H1 (cell line): ENCODE measurements around the gene ZNF407. TPM values are rescaled to one million over a fixed set of nuclear protein-coding genes. Genes with fewer than 3 reads are reported as not detected.

Experiments used
- CTCF ChIA-PET: fragments of 300-600 bp; sonication (Branson Sonifier 250); formaldehyde crosslinking; loops from one replicate; lab custom pipeline; 2021; ENCODE audit not compliant: partially characterized antibody; lab: Charles Lee
- POLR2A ChIA-PET: fragments of 300-600 bp; sonication (Branson Sonifier 250); formaldehyde crosslinking; loops from one replicate; lab custom pipeline; 2021; ENCODE audit warnings: inconsistent platforms; ENCODE audit not compliant: partially characterized antibody; lab: Charles Lee
- DNase-seq, 2 experiments: peaks; one replicate each; pipeline versions ENCODE4 v3.0.0 to v3.0.0-alpha.2; 2010 to 2022; ENCODE audit warnings: low spot score in 2 of 2, low read depth in 1 of 2, mixed read lengths in 1 of 2
- FAIRE-seq: peaks from 2 replicates; lab custom pipeline; 2011; peaks lifted over from hg19 to GRCh38; lab: Jason Lieb, UNC
- H2AFZ ChIP-seq: 2 replicates; pipeline ENCODE4 v1.8.1; 2012; ENCODE audit warnings: low read length, inconsistent platforms
- H2AK5ac ChIP-seq: 2 replicates; pipeline ENCODE4 v1.6.1; 2013; ENCODE audit warnings: low read depth, low read length
- H2BK120ac ChIP-seq: replicated peaks from 2 replicates; pipeline ENCODE3; 2013; ENCODE audit warnings: low read depth, low read length, inconsistent platforms
- H2BK12ac ChIP-seq: 2 replicates; pipeline ENCODE4 v1.6.1; 2013; ENCODE audit warnings: low read depth, low read length
- H2BK15ac ChIP-seq: 2 replicates; pipeline ENCODE4 v1.6.1; 2013; ENCODE audit warnings: low read length
- H2BK20ac ChIP-seq: 2 replicates; pipeline ENCODE4 v1.6.1; 2013; ENCODE audit warnings: low read length
- H2BK5ac ChIP-seq: 2 replicates; pipeline ENCODE4 v1.6.1; 2013; ENCODE audit warnings: low read depth, low read length
- H3K14ac ChIP-seq: 2 replicates; pipeline ENCODE4 v1.6.1; 2013; ENCODE audit warnings: inconsistent platforms; ENCODE audit not compliant: insufficient read length
- H3K18ac ChIP-seq: 2 replicates; pipeline ENCODE4 v1.6.1; 2013; ENCODE audit warnings: low read length; ENCODE audit errors: extremely low read depth
- H3K23ac ChIP-seq: 2 replicates; pipeline ENCODE4 v1.6.1; 2013; ENCODE audit warnings: inconsistent platforms; ENCODE audit not compliant: insufficient read length
- H3K23me2 ChIP-seq: 2 replicates; pipeline ENCODE4 v1.6.1; 2013; ENCODE audit warnings: low read depth, low read length
- H3K27ac ChIP-seq: 2 replicates; pipeline ENCODE4 v1.6.1; 2011; ENCODE audit warnings: low read depth, low read length, inconsistent platforms
- H3K27me3 ChIP-seq, 4 experiments: replicated peaks in 1 of 4; 1 replicate in 1 of 4; 2 replicates in 3 of 4; pipeline versions ENCODE4 v1.6.1 to v1.8.1; 2011 to 2013; ENCODE audit warnings: low read length in 3 of 4, mild to moderate bottlenecking in 3 of 4, inconsistent platforms in 2 of 4, mixed read lengths in 2 of 4, moderate library complexity in 1 of 4; ENCODE audit not compliant: control insufficient read depth in 3 of 4, insufficient read depth in 3 of 4; ENCODE audit errors: extremely low read depth in 1 of 4
- H3K36me3 ChIP-seq, 4 experiments: 2 replicates each; pipeline versions ENCODE4 v1.6.1 to v1.8.1; 2011 to 2013; ENCODE audit warnings: mild to moderate bottlenecking in 4 of 4, low read length in 3 of 4, moderate library complexity in 2 of 4, control low read depth in 1 of 4, inconsistent platforms in 1 of 4; ENCODE audit not compliant: insufficient read depth in 4 of 4, control insufficient read depth in 2 of 4
- H3K4ac ChIP-seq: replicated peaks from 2 replicates; pipeline ENCODE3; 2013; ENCODE audit warnings: low read length, low read depth, mixed read lengths, inconsistent platforms; ENCODE audit not compliant: insufficient read length
- H3K4me1 ChIP-seq, 4 experiments: replicated peaks in 1 of 4; 1 replicate in 1 of 4; 2 replicates in 3 of 4; pipeline versions ENCODE4 v1.6.1 to v1.8.1; 2011 to 2013; ENCODE audit warnings: low read length in 3 of 4, inconsistent platforms in 2 of 4, mixed read lengths in 1 of 4; ENCODE audit not compliant: insufficient read depth in 4 of 4, control insufficient read depth in 3 of 4
- H3K4me2 ChIP-seq, 2 experiments: 2 replicates each; pipeline versions ENCODE4 v1.6.1 to v1.8.1; 2011 to 2013; ENCODE audit warnings: low read depth in 2 of 2, low read length in 2 of 2, control low read depth in 1 of 2, inconsistent platforms in 1 of 2, mild to moderate bottlenecking in 1 of 2; ENCODE audit not compliant: insufficient read depth in 1 of 2
- H3K4me3 ChIP-seq, 4 experiments: fragments of 200-600, 300-600 bp in 1 of 4; sonication (generic), shearing (Covaris generic), sonication (Bioruptor Twin) in 1 of 4; 2 replicates each; pipeline versions ENCODE4 v1.5.1 to v1.8.1; 2011 to 2016; ENCODE audit warnings: low read length in 4 of 4, low read depth in 3 of 4, control low read depth in 2 of 4, inconsistent platforms in 2 of 4, mild to moderate bottlenecking in 2 of 4, mixed read lengths in 1 of 4, moderate library complexity in 1 of 4; ENCODE audit not compliant: insufficient read depth in 2 of 4; ENCODE audit errors: extremely low read depth in 1 of 4
- H3K56ac ChIP-seq: replicated peaks from 2 replicates; pipeline ENCODE3; 2013; ENCODE audit warnings: low read depth, mild to moderate bottlenecking, mixed read lengths, low read length, inconsistent platforms; ENCODE audit not compliant: insufficient read length
- H3K79me1 ChIP-seq: 2 replicates; pipeline ENCODE4 v1.6.1; 2013; ENCODE audit warnings: low read depth, low read length, control low read depth
- H3K79me2 ChIP-seq, 2 experiments: 2 replicates each; pipeline versions ENCODE4 v1.6.1 to v1.8.1; 2012 to 2013; ENCODE audit warnings: low read length in 2 of 2, mild to moderate bottlenecking in 2 of 2, inconsistent platforms in 1 of 2; ENCODE audit not compliant: insufficient read depth in 2 of 2, control insufficient read depth in 1 of 2
- H3K9ac ChIP-seq, 4 experiments: replicated peaks in 1 of 4; 1 replicate in 1 of 4; 2 replicates in 3 of 4; pipeline versions ENCODE4 v1.6.1 to v1.8.1; 2011 to 2013; ENCODE audit warnings: low read depth in 3 of 4, low read length in 3 of 4, control low read depth in 2 of 4, mild to moderate bottlenecking in 2 of 4, moderate library complexity in 2 of 4, inconsistent platforms in 1 of 4; ENCODE audit errors: extremely low read depth in 1 of 4
- H3K9me3 ChIP-seq, 2 experiments: 2 replicates each; pipeline versions ENCODE4 v1.6.1 to v1.8.1; 2012 to 2013; ENCODE audit warnings: mild to moderate bottlenecking in 2 of 2, moderate library complexity in 2 of 2, control low read depth in 1 of 2, inconsistent platforms in 1 of 2, low read depth in 1 of 2, low read length in 1 of 2, mixed read lengths in 1 of 2; ENCODE audit not compliant: insufficient read depth in 2 of 2
- H4K20me1 ChIP-seq, 2 experiments: replicated peaks in 1 of 2; 2 replicates each; pipeline versions ENCODE3 to v1.8.1; 2011 to 2013; ENCODE audit warnings: inconsistent platforms in 2 of 2, low read length in 2 of 2, mild to moderate bottlenecking in 1 of 2; ENCODE audit not compliant: insufficient read depth in 2 of 2, control insufficient read depth in 1 of 2
- H4K5ac ChIP-seq: 2 replicates; pipeline ENCODE4 v1.6.1; 2013; ENCODE audit warnings: low read length, low read depth, mixed read lengths, inconsistent platforms; ENCODE audit not compliant: insufficient read length
- H4K8ac ChIP-seq: 2 replicates; pipeline ENCODE4 v1.8.0; 2013; ENCODE audit warnings: mild to moderate bottlenecking, moderate library complexity, low read length, inconsistent platforms; ENCODE audit not compliant: insufficient read depth; ENCODE audit errors: extremely low read depth
- H4K91ac ChIP-seq: replicated peaks from 2 replicates; pipeline ENCODE3; 2013; ENCODE audit warnings: low read length, mixed read lengths, inconsistent platforms; ENCODE audit not compliant: insufficient read length
- ASH2L ChIP-seq: fragments of 200-600, 300-600 bp; sonication (generic); IDR thresholded peaks from one replicate; pipeline ENCODE4 v1.7.1; 2017; ENCODE audit warnings: low read length
- BCL11A ChIP-seq, 2 experiments: IDR thresholded peaks; one replicate each; pipeline ENCODE4 v1.6.1; 2011; ENCODE audit warnings: low read depth in 2 of 2, low read length in 2 of 2, mild to moderate bottlenecking in 2 of 2
- CREB1 ChIP-seq: IDR thresholded peaks from 2 replicates; pipeline ENCODE4 v1.6.1; 2012; ENCODE audit warnings: inconsistent platforms
- EP300 ChIP-seq, 2 experiments: IDR thresholded peaks; 1 replicate in 1 of 2; 2 replicates in 1 of 2; pipeline ENCODE4 v1.6.1; 2011 to 2012; ENCODE audit warnings: low read depth in 2 of 2, low read length in 2 of 2, mild to moderate bottlenecking in 2 of 2, borderline replicate concordance in 1 of 2, inconsistent platforms in 1 of 2, moderate library complexity in 1 of 2
- KDM5A ChIP-seq: fragments of 200-600 bp; IDR thresholded peaks from 2 replicates; pipeline ENCODE4 v1.7.1; 2012; ENCODE audit warnings: mild to moderate bottlenecking, low read length, inconsistent platforms, mixed read lengths
- RBBP5 ChIP-seq: IDR thresholded peaks from 2 replicates; pipeline ENCODE4 v1.7.1; 2012; ENCODE audit warnings: low read depth, mild to moderate bottlenecking, inconsistent platforms, low read length, moderate library complexity, borderline replicate concordance
- TAF1 ChIP-seq: IDR thresholded peaks from 2 replicates; pipeline ENCODE4 v1.6.1; 2011; ENCODE audit warnings: mild to moderate bottlenecking, low read depth, low read length
- TBP ChIP-seq: IDR thresholded peaks from 2 replicates; pipeline ENCODE4 v1.6.1; 2011; ENCODE audit warnings: low read depth, low read length, improper control_type of control experiment
- WGBS, 2 experiments: shearing (Covaris generic) in 1 of 2; methylation state at CpG; one replicate each; pipeline versions ENCODE4 v1.1.6 to v1.1.7; 2013 to 2015; ENCODE audit warnings: low lambda C conversion rate in 2 of 2, mixed read lengths in 2 of 2, inconsistent platforms in 1 of 2, low coverage in 1 of 2, missing lambda C conversion rate in 1 of 2; ENCODE audit not compliant: insufficient replicate concordance in 2 of 2, insufficient coverage in 1 of 2, insufficient read length in 1 of 2; ENCODE audit errors: extremely low coverage in 1 of 2, missing lambda C conversion rate in 1 of 2; 5-methylcytosine and 5-hydroxymethylcytosine counted together
- polyA plus RNA-seq, 7 experiments: library from polyadenylated mRNA; depleted of rRNA in 3 of 7; stranded (reverse) in 5 of 7; unstranded in 2 of 7; fragments of >200 nt in 5 of 7; fragments of 200-250 nt in 2 of 7; gene quantifications; 1 replicate in 5 of 7; 2 replicates in 1 of 7; 4 replicates in 1 of 7; pipeline versions ENCODE4 v1.2.1 to v1.2.3, GENCODE V29; 2011 to 2013; ENCODE audit warnings: missing spikeins in 2 of 7, mixed read lengths in 2 of 7
- total RNA-seq: library from RNA; stranded (reverse); fragmentation: NEBNext Ultra II Directional; extraction: Animal tissue kit (Norgen Biotek cat#: 25700); gene quantifications from 2 replicates; pipeline ENCODE4 v1.2.1, GENCODE V29; 2021
- TF ChIP-seq, protein P1 (sequence below), 3 experiments: IDR thresholded peaks; 1 replicate in 2 of 3; 2 replicates in 1 of 3; pipeline versions ENCODE4 v1.5.1 to v1.6.1; 2011; ENCODE audit warnings: low read length in 3 of 3, mild to moderate bottlenecking in 3 of 3, inconsistent platforms in 2 of 3, low read depth in 1 of 3, moderate library complexity in 1 of 3; ENCODE audit not compliant: insufficient read depth in 1 of 3; ENCODE audit errors: control extremely low read depth in 1 of 3
- TF ChIP-seq, protein P2 (sequence below): IDR thresholded peaks from 2 replicates; pipeline ENCODE4 v1.6.1; 2011; ENCODE audit warnings: low read depth, mild to moderate bottlenecking, low read length; ENCODE audit not compliant: insufficient read depth
- TF ChIP-seq, protein P3 (sequence below): IDR thresholded peaks from 2 replicates; pipeline ENCODE4 v1.6.1; 2012; ENCODE audit warnings: inconsistent platforms

Gene ZNF407
- total and polyA plus RNA-seq, 2 of the 8 experiments (the other 6 are each of a cell fraction or from before 2014, with no cell fraction given) = 1.5 to 6.8 TPM

DNA sequence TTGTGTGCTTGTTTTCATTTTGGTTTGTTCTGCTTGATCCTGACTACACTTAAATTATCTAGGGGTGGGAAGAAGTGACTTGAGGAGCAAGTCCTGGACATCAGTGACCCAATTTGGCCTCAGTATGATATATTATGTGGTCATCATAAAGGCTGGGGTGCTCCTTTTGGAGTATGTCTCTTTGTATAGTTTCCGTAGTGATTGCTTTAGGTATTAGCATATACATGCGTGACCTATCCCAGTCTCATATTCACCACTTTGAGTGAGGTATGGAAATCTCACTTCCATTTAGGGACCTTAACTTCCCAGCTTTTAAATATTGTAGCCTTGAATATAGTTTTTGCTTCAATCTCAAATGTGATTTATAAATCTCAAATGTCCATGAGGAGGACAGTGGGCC is 370.3 kb downstream of the ZNF407 start:
- Histone ChIP-seq H3K4me3 (no peak overlapping the region), H2AK5ac (no peak overlapping the region), H2BK15ac (no peak overlapping the region), H3K27ac (no peak overlapping the region), H3K23me2 (no peaks in the 10 kb centered on the region), H2BK120ac (no peak overlapping the region), H2BK12ac (no peak overlapping the region), H3K9ac (no peak overlapping the region), H3K23ac (no peak overlapping the region), H4K5ac (no peak overlapping the region), H4K8ac (no peak overlapping the region), H4K91ac (no peak overlapping the region), H3K4me2 (no peak overlapping the region), H3K9me3 (no peaks in the 10 kb centered on the region), H2BK20ac (no peak overlapping the region), H3K18ac (no peak overlapping the region), H3K36me3 (no peaks in the 10 kb centered on the region), H3K14ac (no peak overlapping the region), H3K79me2 (no peaks in the 10 kb centered on the region), H3K56ac (no peak overlapping the region), H2BK5ac (no peak overlapping the region), H3K27me3 (no peaks in the 10 kb centered on the region), H2AFZ (no peak overlapping the region), H4K20me1 (no peaks in the 10 kb centered on the region), H3K4ac (no peak overlapping the region), H3K79me1 (no peaks in the 10 kb centered on the region), H3K4me1 (no peaks in the 10 kb centered on the region)
- 94% methylated on average over 2 of the region's 2 CpGs; no CpG with 5 or more reads in 1 of the 2 experiments for WGBS, 2 experiments
- no peak for FAIRE-seq
- POLR2A ChIA-PET = no interaction called here
- no peak for DNase-seq
- CTCF ChIA-PET = no interaction called here
- TF ChIP-seq, protein P1, sequence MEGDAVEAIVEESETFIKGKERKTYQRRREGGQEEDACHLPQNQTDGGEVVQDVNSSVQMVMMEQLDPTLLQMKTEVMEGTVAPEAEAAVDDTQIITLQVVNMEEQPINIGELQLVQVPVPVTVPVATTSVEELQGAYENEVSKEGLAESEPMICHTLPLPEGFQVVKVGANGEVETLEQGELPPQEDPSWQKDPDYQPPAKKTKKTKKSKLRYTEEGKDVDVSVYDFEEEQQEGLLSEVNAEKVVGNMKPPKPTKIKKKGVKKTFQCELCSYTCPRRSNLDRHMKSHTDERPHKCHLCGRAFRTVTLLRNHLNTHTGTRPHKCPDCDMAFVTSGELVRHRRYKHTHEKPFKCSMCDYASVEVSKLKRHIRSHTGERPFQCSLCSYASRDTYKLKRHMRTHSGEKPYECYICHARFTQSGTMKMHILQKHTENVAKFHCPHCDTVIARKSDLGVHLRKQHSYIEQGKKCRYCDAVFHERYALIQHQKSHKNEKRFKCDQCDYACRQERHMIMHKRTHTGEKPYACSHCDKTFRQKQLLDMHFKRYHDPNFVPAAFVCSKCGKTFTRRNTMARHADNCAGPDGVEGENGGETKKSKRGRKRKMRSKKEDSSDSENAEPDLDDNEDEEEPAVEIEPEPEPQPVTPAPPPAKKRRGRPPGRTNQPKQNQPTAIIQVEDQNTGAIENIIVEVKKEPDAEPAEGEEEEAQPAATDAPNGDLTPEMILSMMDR (IDR thresholded peaks at IDR 0.05; ENCODE audit: control extremely low read depth in 1 of 3, insufficient read depth in 1 of 3, low read depth in 1 of 3, low read length in 3 of 3) = no peak
- no peak for TF ChIP-seq KDM5A
- TF ChIP-seq BCL11A (IDR thresholded peaks at IDR 0.05; ENCODE audit: low read depth in 2 of 2, low read length in 2 of 2) = no peak
- TF ChIP-seq RBBP5 = no peak
- no peak for TF ChIP-seq ASH2L
- TF ChIP-seq TBP = no peak
- no peak for TF ChIP-seq EP300 (IDR thresholded peaks at IDR 0.05; ENCODE audit: borderline replicate concordance in 1 of 2, low read depth in 2 of 2, low read length in 2 of 2)
- TF ChIP-seq, protein P2, sequence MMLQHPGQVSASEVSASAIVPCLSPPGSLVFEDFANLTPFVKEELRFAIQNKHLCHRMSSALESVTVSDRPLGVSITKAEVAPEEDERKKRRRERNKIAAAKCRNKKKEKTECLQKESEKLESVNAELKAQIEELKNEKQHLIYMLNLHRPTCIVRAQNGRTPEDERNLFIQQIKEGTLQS = no peak
- TF ChIP-seq CREB1 = no peak
- TF ChIP-seq, protein P3, sequence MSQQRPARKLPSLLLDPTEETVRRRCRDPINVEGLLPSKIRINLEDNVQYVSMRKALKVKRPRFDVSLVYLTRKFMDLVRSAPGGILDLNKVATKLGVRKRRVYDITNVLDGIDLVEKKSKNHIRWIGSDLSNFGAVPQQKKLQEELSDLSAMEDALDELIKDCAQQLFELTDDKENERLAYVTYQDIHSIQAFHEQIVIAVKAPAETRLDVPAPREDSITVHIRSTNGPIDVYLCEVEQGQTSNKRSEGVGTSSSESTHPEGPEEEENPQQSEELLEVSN = no peak
- no peak for TF ChIP-seq TAF1
